Panc1 (cell line): ENCODE data around the gene FAM234B. TPM values are rescaled to one million over a fixed set of nuclear protein-coding genes. Genes with fewer than 3 reads are reported as not detected.

Experiments used
- ATAC-seq: fragments of 200-7000 bp; cut with Tn5 transposase; 2 replicates; pipeline ENCODE4 v1.9.1; 2020; ENCODE audit warnings: mild to moderate bottlenecking, moderate library complexity
- BruUV-seq: library from RNA; stranded (reverse); fragments of 400-500 nt; replicated peaks from 2 replicates; lab custom pipeline; 2021; lab: Mats Ljungman, UMichigan
- CTCF ChIA-PET: fragments of 300-600 bp; sonication (Branson Sonifier 250); formaldehyde crosslinking; loops from one replicate; lab custom pipeline; 2022; ENCODE audit warnings: antibody characterized with exemption; lab: Charles Lee
- POLR2A ChIA-PET: fragments of 300-600 bp; sonication (Branson Sonifier 250); formaldehyde crosslinking; loops from one replicate; lab custom pipeline; 2022; ENCODE audit warnings: antibody characterized with exemption; lab: Charles Lee
- DNase-seq: peaks from one replicate; pipeline ENCODE4 v3.0.0-alpha.2; 2010; ENCODE audit warnings: low read depth, low spot score
- H3K27ac ChIP-seq: 2 replicates; pipeline ENCODE4 v1.5.1; 2011; ENCODE audit warnings: mild to moderate bottlenecking, low read length, inconsistent platforms
- H3K27me3 ChIP-seq: fragments of 200-500 bp; sonication (Bioruptor generic); 2 replicates; pipeline ENCODE4 v1.6.0; 2014; ENCODE audit warnings: low read length, inconsistent platforms; ENCODE audit not compliant: control insufficient read depth, insufficient read depth
- H3K36me3 ChIP-seq: fragments of 200-500 bp; sonication (Bioruptor generic); 2 replicates; pipeline ENCODE4 v1.5.1; 2014; ENCODE audit warnings: inconsistent platforms, mild to moderate bottlenecking, low read length, moderate library complexity; ENCODE audit not compliant: control insufficient read depth, insufficient read depth
- H3K4me1 ChIP-seq: 2 replicates; pipeline ENCODE4 v1.5.1; 2011; ENCODE audit warnings: inconsistent platforms, mild to moderate bottlenecking, low read length, moderate library complexity; ENCODE audit not compliant: control insufficient read depth, insufficient read depth
- H3K4me3 ChIP-seq, 2 experiments: 2 replicates each; pipeline ENCODE4 v1.5.1; 2011 to 2012; ENCODE audit warnings: low read depth in 2 of 2, low read length in 2 of 2, mild to moderate bottlenecking in 2 of 2, inconsistent platforms in 1 of 2, moderate library complexity in 1 of 2
- H3K9me3 ChIP-seq: fragments of 200-500 bp; sonication (Bioruptor generic); 2 replicates; pipeline ENCODE4 v1.5.1; 2014; ENCODE audit warnings: low read depth, mild to moderate bottlenecking, inconsistent platforms, low read length, moderate library complexity; ENCODE audit not compliant: control insufficient read depth, insufficient read depth
- CTCF ChIP-seq: fragments of 450-650 bp; IDR thresholded peaks from 2 replicates; pipeline ENCODE4 v1.5.1; 2017; ENCODE audit warnings: mild to moderate bottlenecking
- POLR2AphosphoS5 ChIP-seq: IDR thresholded peaks from 2 replicates; pipeline ENCODE4 v1.6.1; 2012; ENCODE audit warnings: mild to moderate bottlenecking, low read depth, low read length, moderate library complexity
- SIN3A ChIP-seq: IDR thresholded peaks from 2 replicates; pipeline ENCODE4 v1.6.1; 2012; ENCODE audit warnings: low read depth, mild to moderate bottlenecking, low read length, moderate library complexity, borderline replicate concordance; ENCODE audit not compliant: insufficient read depth
- TCF7L2 ChIP-seq: IDR thresholded peaks from 2 replicates; pipeline ENCODE4 v1.6.1; 2011; ENCODE audit warnings: mild to moderate bottlenecking, low read depth, low read length, inconsistent platforms
- in situ Hi-C: cut with HindIII; loops from 2 replicates; pipeline ENCODE4 v1.10.0; 2016; ENCODE audit warnings: low sequenced_read_pairs, low pct_unique_long_range_greater_than_20kb
- intact Hi-C: fragments of 100-400 bp; cut with micrococcal nuclease; formaldehyde crosslinking; loops from one replicate; pipeline ENCODE4 v1.10.0; 2022; ENCODE audit not compliant: unreplicated experiment
- total RNA-seq: library from RNA; stranded (reverse); gene quantifications from one replicate; pipeline ENCODE4 v1.2.1, GENCODE V29; 2021; ENCODE audit not compliant: unreplicated experiment
- TF ChIP-seq, protein P1 (sequence below), 2 experiments: IDR thresholded peaks; 2 replicates each; pipeline ENCODE4 v1.6.1; 2011 to 2012; ENCODE audit warnings: low read depth in 2 of 2, control low read depth in 1 of 2, low read length in 1 of 2, mild to moderate bottlenecking in 1 of 2, moderate library complexity in 1 of 2; ENCODE audit not compliant: insufficient read depth in 1 of 2

FAM234B gene
- total RNA-seq, 1 experiment from 2014 or later = 5.4 TPM

GRCh38 chr12:13030541-13031291, 13.5 kb upstream of the FAM234B start:
- in situ Hi-C loops = no loop called here
- CTCF ChIA-PET = no interaction called here

GRCh38 chr12:13032164-13032563, 12.0 kb upstream of the FAM234B start:
- DNase-seq = no peak
- Histone ChIP-seq H3K9me3 (no peaks in the 10 kb centered on the region), H3K4me3 (no peak overlapping the region), H3K27me3 (no peaks in the 10 kb centered on the region), H3K27ac (no peak overlapping the region), H3K36me3 (no peaks in the 10 kb centered on the region), H3K4me1 (no peaks in the 10 kb centered on the region)
- in situ Hi-C loops (no loop called here), intact Hi-C loops (no loop called here)
- ChIA-PET CTCF (no interaction called here), POLR2A (no interaction called here)
- no peak for TF ChIP-seq CTCF
- TF ChIP-seq TCF7L2 = no peak
- TF ChIP-seq, protein P1, sequence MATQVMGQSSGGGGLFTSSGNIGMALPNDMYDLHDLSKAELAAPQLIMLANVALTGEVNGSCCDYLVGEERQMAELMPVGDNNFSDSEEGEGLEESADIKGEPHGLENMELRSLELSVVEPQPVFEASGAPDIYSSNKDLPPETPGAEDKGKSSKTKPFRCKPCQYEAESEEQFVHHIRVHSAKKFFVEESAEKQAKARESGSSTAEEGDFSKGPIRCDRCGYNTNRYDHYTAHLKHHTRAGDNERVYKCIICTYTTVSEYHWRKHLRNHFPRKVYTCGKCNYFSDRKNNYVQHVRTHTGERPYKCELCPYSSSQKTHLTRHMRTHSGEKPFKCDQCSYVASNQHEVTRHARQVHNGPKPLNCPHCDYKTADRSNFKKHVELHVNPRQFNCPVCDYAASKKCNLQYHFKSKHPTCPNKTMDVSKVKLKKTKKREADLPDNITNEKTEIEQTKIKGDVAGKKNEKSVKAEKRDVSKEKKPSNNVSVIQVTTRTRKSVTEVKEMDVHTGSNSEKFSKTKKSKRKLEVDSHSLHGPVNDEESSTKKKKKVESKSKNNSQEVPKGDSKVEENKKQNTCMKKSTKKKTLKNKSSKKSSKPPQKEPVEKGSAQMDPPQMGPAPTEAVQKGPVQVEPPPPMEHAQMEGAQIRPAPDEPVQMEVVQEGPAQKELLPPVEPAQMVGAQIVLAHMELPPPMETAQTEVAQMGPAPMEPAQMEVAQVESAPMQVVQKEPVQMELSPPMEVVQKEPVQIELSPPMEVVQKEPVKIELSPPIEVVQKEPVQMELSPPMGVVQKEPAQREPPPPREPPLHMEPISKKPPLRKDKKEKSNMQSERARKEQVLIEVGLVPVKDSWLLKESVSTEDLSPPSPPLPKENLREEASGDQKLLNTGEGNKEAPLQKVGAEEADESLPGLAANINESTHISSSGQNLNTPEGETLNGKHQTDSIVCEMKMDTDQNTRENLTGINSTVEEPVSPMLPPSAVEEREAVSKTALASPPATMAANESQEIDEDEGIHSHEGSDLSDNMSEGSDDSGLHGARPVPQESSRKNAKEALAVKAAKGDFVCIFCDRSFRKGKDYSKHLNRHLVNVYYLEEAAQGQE (IDR thresholded peaks at IDR 0.05; ENCODE audit: insufficient read depth in 1 of 2, low read depth in 2 of 2, low read length in 1 of 2) = no peak
- TF ChIP-seq POLR2AphosphoS5 = no peak
- TF ChIP-seq SIN3A = no peak
- no peak for ATAC-seq
- BruUV-seq = no TSS peak

More at GRCh38 chr12:13030541-13031291, 13.5 kb upstream of the FAM234B start:
- no peaks in the 10 kb centered on the region for H3K36me3 ChIP-seq
- DNase-seq = no peak
- H3K27me3 ChIP-seq = no peaks in the 10 kb centered on the region
- H3K27ac ChIP-seq = no peak overlapping the region
- no peak overlapping the region for H3K4me3 ChIP-seq
- intact Hi-C loops = no loop called here
- no peaks in the 10 kb centered on the region for H3K9me3 ChIP-seq
- no peak for ATAC-seq
- no TSS peak for BruUV-seq
- H3K4me1 ChIP-seq = no peaks in the 10 kb centered on the region
- TF ChIP-seq POLR2AphosphoS5 (no peak), SIN3A (no peak), CTCF (no peak), TCF7L2 (no peak)
- TF ChIP-seq, protein P1 (IDR thresholded peaks at IDR 0.05; ENCODE audit: insufficient read depth in 1 of 2, low read depth in 2 of 2, low read length in 1 of 2) = no peak
- POLR2A ChIA-PET = no interaction called here
